ENCODE results near the gene SOX5.

Gene SOX5

GRCh38 chr12:23585156-23585781, 364.2 kb downstream of the SOX5 start:
- DNase-seq = no peak

- DNase-seq = no peak
Measured at GRCh38 chr12:23581913-23582312, 367.6 kb downstream of the SOX5 start.

- no peak for DNase-seq
Measured at GRCh38 chr12:23579257-23579656, 370.2 kb downstream of the SOX5 start.

GRCh38 chr12:23576372-23576771, 373.1 kb downstream of the SOX5 start:
- no peak for DNase-seq

GRCh38 chr12:23569356-23569755, 380.1 kb downstream of the SOX5 start:
- DNase-seq = no peak

- no peak for DNase-seq
Measured at GRCh38 chr12:23566133-23566532, 383.3 kb downstream of the SOX5 start.

GRCh38 chr12:23564451-23565152, 384.9 kb downstream of the SOX5 start:
- no peak for DNase-seq

- no peak for DNase-seq
Measured at GRCh38 chr12:23561364-23562345, 387.8 kb downstream of the SOX5 start.

- no peak for DNase-seq
Measured at GRCh38 chr12:23560611-23561010, 388.9 kb downstream of the SOX5 start.

- DNase-seq = no peak
Measured at GRCh38 chr12:23559268-23559753, 390.2 kb downstream of the SOX5 start.

- DNase-seq = no peak
Measured at GRCh38 chr12:23556661-23557060, 392.8 kb downstream of the SOX5 start.

- DNase-seq = no peak
Measured at GRCh38 chr12:23555825-23556207, 393.7 kb downstream of the SOX5 start.

GRCh38 chr12:23555180-23555824, 394.2 kb downstream of the SOX5 start:
- DNase-seq = no peak

- no peak for DNase-seq
Measured at GRCh38 chr12:23552417-23552816, 397.1 kb downstream of the SOX5 start.

- DNase-seq = no peak
Measured at GRCh38 chr12:23550753-23551152, 398.7 kb downstream of the SOX5 start.

- DNase-seq = no peak
Measured at GRCh38 chr12:23548742-23549141, 400.7 kb downstream of the SOX5 start.

GRCh38 chr12:23546756-23547155, 402.7 kb downstream of the SOX5 start:
- DNase-seq = no peak

- no peak for DNase-seq
Measured at GRCh38 chr12:23543767-23544166, 405.7 kb downstream of the SOX5 start.

- DNase-seq = no peak
Measured at GRCh38 chr12:23542187-23542586, 407.3 kb downstream of the SOX5 start.

- no peak for DNase-seq
Measured at GRCh38 chr12:23540572-23540971, 408.9 kb downstream of the SOX5 start.

GRCh38 chr12:23536293-23536692, 413.2 kb downstream of the SOX5 start:
- DNase-seq = no peak

- DNase-seq = no peak
Measured at GRCh38 chr12:23535441-23535840, 414.0 kb downstream of the SOX5 start.

GRCh38 chr12:23534196-23534595, 415.3 kb downstream of the SOX5 start:
- no peak for DNase-seq

All from left hindlimb (tissue), 1 donor.